ENCODE data around the gene ANKRD49. TPM values are rescaled to one million over a fixed set of nuclear protein-coding genes. Genes with fewer than 3 reads are reported as not detected.
A peak's percentile ranks its signal among the peaks of the same experiment; 100 is the strongest.

The ANKRD49 gene, protein sequence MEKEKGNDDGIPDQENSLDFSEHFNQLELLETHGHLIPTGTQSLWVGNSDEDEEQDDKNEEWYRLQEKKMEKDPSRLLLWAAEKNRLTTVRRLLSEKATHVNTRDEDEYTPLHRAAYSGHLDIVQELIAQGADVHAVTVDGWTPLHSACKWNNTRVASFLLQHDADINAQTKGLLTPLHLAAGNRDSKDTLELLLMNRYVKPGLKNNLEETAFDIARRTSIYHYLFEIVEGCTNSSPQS
- 1 to 10 TPM; 5.4 to 8.6 (median 6.6) TPM for total RNA-seq
- 6.8 TPM for polyA plus RNA-seq
- long read RNA-seq, donor 1, transcript ANKRD49-210 (3 exons, 2,268 nt) = major isoform, 6 of 7 reads
- long read RNA-seq, donor 1, partial matches to known transcripts = 0 of 7 reads
- long read RNA-seq, donor 1, other reads (novel, unspliced or antisense) = 0 of 7 reads
- long read RNA-seq, donor 2, partial matches to known transcripts = 0 of 3 reads
- long read RNA-seq, donor 2, other reads (novel, unspliced or antisense) = 0 of 3 reads
- long read RNA-seq, donor 3, transcript ANKRD49-210 (3 exons, 2,268 nt) = major isoform, 13 of 16 reads
- long read RNA-seq, donor 3, partial matches to known transcripts = 0 of 16 reads
- long read RNA-seq, donor 3, other reads (novel, unspliced or antisense) = 3 of 16 reads
- long read RNA-seq, donor 4, partial matches to known transcripts = 0 of 6 reads
- long read RNA-seq, donor 4, other reads (novel, unspliced or antisense) = 2 of 6 reads

- Histone ChIP-seq H3K27me3 (ENCODE audit: control insufficient read depth, insufficient read depth) (no peaks in the 10 kb centered on the region), H3K27ac (ENCODE audit: low read length) (peak within 1 kb of the TSS; percentile 61), H3K4me1 (ENCODE audit: control insufficient read depth, insufficient read depth, low read length) (no peaks in the 10 kb centered on the region), H3K9me3 (ENCODE audit: control insufficient read depth, low read length) (no peaks in the 10 kb centered on the region), H3K4me3 (ENCODE audit: low read length) (peak within 1 kb of the TSS; percentile 87)
- ATAC-seq = peak; percentile 100
- intact Hi-C loops (cut with DNase I) = no loop called here
- WGBS = under 1% methylated on average over 55 of the region's 55 CpGs
- peak; percentile 96 to 99 (median 98) for DNase-seq
These were observed at the start of gene ANKRD49, which contains the start of gene MRE11 for GRCh38 chr11:94493281-94494125. Gene ANKRD49 (plus strand): TSS chr11:94493984. CDS start chr11:94496694, 2,710 bp downstream. Gene MRE11 (minus strand): TSS chr11:94493844. CDS start chr11:94492801, 1,043 bp downstream.

- Histone ChIP-seq H3K27me3 (ENCODE audit: control insufficient read depth, insufficient read depth) (no peaks in the 10 kb centered on the region), H3K9me3 (ENCODE audit: control insufficient read depth, low read length) (no peaks in the 10 kb centered on the region), H3K27ac (ENCODE audit: low read length) (no peak overlapping the region), H3K4me3 (ENCODE audit: low read length) (no peak overlapping the region), H3K4me1 (ENCODE audit: control insufficient read depth, insufficient read depth, low read length) (no peaks in the 10 kb centered on the region)
- DNase-seq = no peak
- ATAC-seq = no peak
- WGBS = 92% methylated on average over 1 of the region's 1 CpG
- intact Hi-C loops (cut with DNase I) = no loop called here
These were observed 48.1 kb upstream of the ANKRD49 start for GRCh38 chr11:94445641-94446040.

- DNase-seq = no peak
- Histone ChIP-seq H3K4me3 (ENCODE audit: low read length) (no peak overlapping the region), H3K4me1 (ENCODE audit: control insufficient read depth, insufficient read depth, low read length) (no peaks in the 10 kb centered on the region), H3K27ac (ENCODE audit: low read length) (no peak overlapping the region), H3K27me3 (ENCODE audit: control insufficient read depth, insufficient read depth) (no peaks in the 10 kb centered on the region), H3K9me3 (ENCODE audit: control insufficient read depth, low read length) (no peaks in the 10 kb centered on the region)
- intact Hi-C loops (cut with DNase I) = no loop called here
- ATAC-seq = no peak
- WGBS = 87% methylated on average over 4 of the region's 4 CpGs
These were observed 46.6 kb upstream of the ANKRD49 start for GRCh38 chr11:94447149-94447548.

DNA sequence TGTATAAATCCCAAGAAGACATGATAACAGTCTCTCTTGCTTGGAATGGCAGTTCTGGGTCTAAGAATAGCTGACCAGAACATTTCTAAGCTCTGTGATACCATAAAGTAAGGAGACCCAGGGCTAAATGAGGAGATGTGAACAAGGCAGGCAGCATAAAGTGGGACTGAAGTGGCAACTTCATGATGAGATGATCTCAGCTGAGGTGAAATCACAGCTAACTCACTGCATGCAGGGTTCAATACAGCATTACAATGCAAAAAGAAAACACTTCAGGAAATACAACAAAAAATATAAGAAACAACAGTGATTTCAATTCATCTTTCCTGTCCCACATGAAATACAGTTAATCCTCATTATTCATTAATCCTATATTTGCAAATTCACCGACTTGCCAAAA lies 44.8 kb upstream of the ANKRD49 start:
- ATAC-seq (no peak), DNase-seq (no peak)
- no peak overlapping the region for H3K27ac ChIP-seq (ENCODE audit: low read length)
- H3K27me3 ChIP-seq (ENCODE audit: control insufficient read depth, insufficient read depth) = no peaks in the 10 kb centered on the region
- H3K4me1 ChIP-seq (ENCODE audit: control insufficient read depth, insufficient read depth, low read length) = no peaks in the 10 kb centered on the region
- intact Hi-C loops (cut with DNase I) = no loop called here
- 84% methylated on average over 1 of the region's 1 CpG for WGBS
- no peaks in the 10 kb centered on the region for H3K9me3 ChIP-seq (ENCODE audit: control insufficient read depth, low read length)
- no peak overlapping the region for H3K4me3 ChIP-seq (ENCODE audit: low read length)

GRCh38 chr11:94449437-94449836 lies 44.3 kb upstream of the ANKRD49 start:
- no peaks in the 10 kb centered on the region for H3K9me3 ChIP-seq (ENCODE audit: control insufficient read depth, low read length)
- H3K4me1 ChIP-seq (ENCODE audit: control insufficient read depth, insufficient read depth, low read length) = no peaks in the 10 kb centered on the region
- H3K4me3 ChIP-seq (ENCODE audit: low read length) = no peak overlapping the region
- 73% methylated on average over 2 of the region's 2 CpGs for WGBS
- no peak overlapping the region for H3K27ac ChIP-seq (ENCODE audit: low read length)
- intact Hi-C loops (cut with DNase I) = no loop called here
- DNase-seq (no peak), ATAC-seq (no peak)
- no peaks in the 10 kb centered on the region for H3K27me3 ChIP-seq (ENCODE audit: control insufficient read depth, insufficient read depth)

GRCh38 chr11:94450048-94450447 lies 43.7 kb upstream of the ANKRD49 start:
- no peak overlapping the region for H3K4me3 ChIP-seq (ENCODE audit: low read length)
- ATAC-seq (no peak), DNase-seq (no peak)
- no peaks in the 10 kb centered on the region for H3K27me3 ChIP-seq (ENCODE audit: control insufficient read depth, insufficient read depth)
- no peaks in the 10 kb centered on the region for H3K4me1 ChIP-seq (ENCODE audit: control insufficient read depth, insufficient read depth, low read length)
- WGBS = 54% methylated on average over 3 of the region's 3 CpGs
- intact Hi-C loops (cut with DNase I) = no loop called here
- H3K9me3 ChIP-seq (ENCODE audit: control insufficient read depth, low read length) = no peaks in the 10 kb centered on the region
- no peak overlapping the region for H3K27ac ChIP-seq (ENCODE audit: low read length)

DNA sequence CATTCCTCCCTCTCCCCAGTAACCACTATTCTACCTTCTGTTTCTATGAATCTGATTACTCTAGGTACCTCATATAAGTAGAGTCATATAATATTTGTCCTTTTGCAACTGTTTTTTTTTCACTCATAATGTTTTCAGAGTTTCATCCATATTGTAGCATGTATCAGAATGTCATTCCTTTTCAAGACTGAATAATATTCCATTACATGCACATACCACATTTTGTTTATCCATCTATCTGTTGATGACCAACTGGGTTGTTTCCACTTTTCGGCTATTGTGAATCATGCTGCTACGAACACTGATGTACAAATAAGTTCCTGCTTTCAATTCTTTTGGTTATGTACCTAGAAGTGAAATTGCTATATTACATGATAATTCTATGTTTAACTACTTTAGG lies 40.8 kb upstream of the ANKRD49 start:
- Histone ChIP-seq H3K27ac (ENCODE audit: low read length) (no peak overlapping the region), H3K4me3 (ENCODE audit: low read length) (no peak overlapping the region), H3K9me3 (ENCODE audit: control insufficient read depth, low read length) (no peaks in the 10 kb centered on the region), H3K27me3 (ENCODE audit: control insufficient read depth, insufficient read depth) (no peaks in the 10 kb centered on the region), H3K4me1 (ENCODE audit: control insufficient read depth, insufficient read depth, low read length) (no peaks in the 10 kb centered on the region)
- no peak for ATAC-seq
- DNase-seq = no peak
- WGBS = 96% methylated on average over 2 of the region's 2 CpGs
- intact Hi-C loops (cut with DNase I) = no loop called here

GRCh38 chr11:94454301-94454700 lies 39.5 kb upstream of the ANKRD49 start:
- no peak for DNase-seq
- H3K4me1 ChIP-seq (ENCODE audit: control insufficient read depth, insufficient read depth, low read length) = no peaks in the 10 kb centered on the region
- no peak overlapping the region for H3K27ac ChIP-seq (ENCODE audit: low read length)
- no peaks in the 10 kb centered on the region for H3K27me3 ChIP-seq (ENCODE audit: control insufficient read depth, insufficient read depth)
- no peaks in the 10 kb centered on the region for H3K9me3 ChIP-seq (ENCODE audit: control insufficient read depth, low read length)
- 98% methylated on average over 2 of the region's 2 CpGs for WGBS
- no peak for ATAC-seq
- H3K4me3 ChIP-seq (ENCODE audit: low read length) = no peak overlapping the region
- intact Hi-C loops (cut with DNase I) = no loop called here

DNA sequence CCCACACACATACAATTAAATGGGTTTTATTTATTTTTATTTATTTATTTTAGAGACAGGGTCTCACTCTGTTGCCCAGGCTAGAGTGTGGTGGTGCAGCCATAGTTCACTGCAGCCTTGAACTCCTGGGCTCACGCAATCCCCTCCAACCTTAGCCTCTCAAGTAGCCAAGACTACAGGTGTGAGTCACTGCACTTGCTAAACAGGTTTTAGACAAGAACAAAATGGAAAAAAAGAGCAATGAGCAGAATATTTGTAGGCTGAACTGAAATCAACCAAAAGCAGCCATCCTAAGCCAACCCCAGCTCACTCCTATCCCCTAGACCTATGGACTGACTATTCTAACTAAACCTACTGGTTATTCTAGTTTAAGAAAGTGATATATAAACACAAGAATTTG lies 37.9 kb upstream of the ANKRD49 start:
- Histone ChIP-seq H3K4me1 (ENCODE audit: control insufficient read depth, insufficient read depth, low read length) (no peaks in the 10 kb centered on the region), H3K27ac (ENCODE audit: low read length) (no peak overlapping the region), H3K4me3 (ENCODE audit: low read length) (no peak overlapping the region), H3K27me3 (ENCODE audit: control insufficient read depth, insufficient read depth) (no peaks in the 10 kb centered on the region), H3K9me3 (ENCODE audit: control insufficient read depth, low read length) (no peaks in the 10 kb centered on the region)
- no peak for DNase-seq
- intact Hi-C loops (cut with DNase I) = no loop called here
- WGBS = 98% methylated on average over 1 of the region's 1 CpG
- no peak for ATAC-seq

- Histone ChIP-seq H3K27me3 (ENCODE audit: control insufficient read depth, insufficient read depth) (no peaks in the 10 kb centered on the region), H3K4me3 (ENCODE audit: low read length) (no peak overlapping the region), H3K9me3 (ENCODE audit: control insufficient read depth, low read length) (no peaks in the 10 kb centered on the region), H3K4me1 (ENCODE audit: control insufficient read depth, insufficient read depth, low read length) (no peaks in the 10 kb centered on the region), H3K27ac (ENCODE audit: low read length) (no peak overlapping the region)
- intact Hi-C loops (cut with DNase I) = no loop called here
- no peak for DNase-seq
- 87% methylated on average over 4 of the region's 4 CpGs for WGBS
- ATAC-seq = no peak
These were observed 36.4 kb upstream of the ANKRD49 start for GRCh38 chr11:94457118-94458029.
